BLaER1 treated with 17β-estradiol and CSF1 and Interleukin-3, amounts not matched to agents 10 nM and 100 nM (cell line): ENCODE data around the gene ASPRV1.
A peak's percentile ranks its signal among the peaks of the same experiment; 100 is the strongest.

Source experiments
- H3K27ac ChIP-seq, 11 experiments: shearing (Covaris generic); formaldehyde crosslinking; 2 replicates each; pipeline ENCODE4 v1.8.1; 2022
- H3K27me3 ChIP-seq, 11 experiments: shearing (Covaris generic); formaldehyde crosslinking; 2 replicates each; pipeline ENCODE4 v1.8.1; 2022
- H3K36me3 ChIP-seq, 11 experiments: shearing (Covaris generic); formaldehyde crosslinking; 2 replicates each; pipeline ENCODE4 v1.8.1; 2022
- H3K4me1 ChIP-seq, 10 experiments: shearing (Covaris generic); formaldehyde crosslinking; 2 replicates each; pipeline ENCODE4 v1.8.1; 2022
- H3K4me2 ChIP-seq, 11 experiments: shearing (Covaris generic); formaldehyde crosslinking; 2 replicates each; pipeline ENCODE4 v1.8.1; 2022
- H3K4me3 ChIP-seq, 10 experiments: shearing (Covaris generic); formaldehyde crosslinking; 2 replicates each; pipeline ENCODE4 v1.8.1; 2022
- H3K9ac ChIP-seq, 11 experiments: shearing (Covaris generic); formaldehyde crosslinking; 2 replicates each; pipeline ENCODE4 v1.8.1; 2022
- H3K9me3 ChIP-seq, 11 experiments: shearing (Covaris generic); formaldehyde crosslinking; replicated peaks in 1 of 11; 2 replicates each; pipeline ENCODE4 v1.8.1; 2022
- H4K20me1 ChIP-seq, 11 experiments: shearing (Covaris generic); formaldehyde crosslinking; 2 replicates each; pipeline ENCODE4 v1.8.1; 2022
- Cebpa-rat ChIP-seq, 11 experiments: shearing (Covaris generic); IDR thresholded peaks; 2 replicates each; pipeline ENCODE4 v1.8.1; 2022

The ASPRV1 gene

GRCh38 chr2:69948963-69949645 is 12.3 kb downstream of the ASPRV1 start:
- Histone ChIP-seq H3K27ac (peak overlapping the region in 3 of 11 experiments; percentile 30 to 90 (median 84); a peak in 5 of 22 replicates), H3K4me3 (no peak overlapping the region), H4K20me1 (no peaks in the 10 kb centered on the region), H3K9me3 (no peaks in the 10 kb centered on the region), H3K4me1 (peaks cover 21 to 74% (median 37%) of the 10 kb centered on the region in 10 experiments), H3K36me3 (peaks cover 0 to under 1% (median 0%) of the 10 kb centered on the region in 11 experiments; a peak in 1 of 22 replicates), H3K4me2 (peak overlapping the region in 2 of 11 experiments; percentile 76 to 84; a peak in 4 of 22 replicates), H3K9ac (no peak overlapping the region), H3K27me3 (no peaks in the 10 kb centered on the region)
- TF ChIP-seq Cebpa-rat (IDR thresholded peaks at IDR 0.05): no peak

GRCh38 chr2:69948032-69948962 is 13.1 kb downstream of the ASPRV1 start:
- H3K27me3 ChIP-seq: no peaks in the 10 kb centered on the region
- peaks cover 0 to 3% (median 0%) of the 10 kb centered on the region in 11 experiments; a peak in 2 of 22 replicates for H4K20me1 ChIP-seq
- H3K36me3 ChIP-seq: peaks cover 0 to 9% (median 4%) of the 10 kb centered on the region in 11 experiments; a peak in 11 of 22 replicates
- no peaks in the 10 kb centered on the region for H3K9me3 ChIP-seq
- peak overlapping the region in 3 of 11 experiments; percentile 21 to 31 (median 31); a peak in 2 of 22 replicates for H3K9ac ChIP-seq
- TF ChIP-seq Cebpa-rat (IDR thresholded peaks at IDR 0.05): no peak
- peak overlapping the region in 5 of 11 experiments; percentile 64 to 90 (median 83); a peak in 9 of 22 replicates for H3K27ac ChIP-seq
- peaks cover 21 to 76% (median 37%) of the 10 kb centered on the region in 10 experiments for H3K4me1 ChIP-seq
- H3K4me2 ChIP-seq: peak overlapping the region in 9 of 11 experiments; percentile 54 to 86 (median 76); a peak in 16 of 22 replicates
- H3K4me3 ChIP-seq: no peak overlapping the region

- Histone ChIP-seq H3K4me1 (peaks cover 21 to 76% (median 34%) of the 10 kb centered on the region in 10 experiments), H3K4me3 (no peak overlapping the region), H4K20me1 (peaks cover 0 to 11% (median 0%) of the 10 kb centered on the region in 11 experiments; a peak in 3 of 22 replicates), H3K27ac (peak overlapping the region in 10 of 11 experiments; percentile 23 to 90 (median 69); a peak in 17 of 22 replicates), H3K9me3 (no peaks in the 10 kb centered on the region), H3K27me3 (no peaks in the 10 kb centered on the region), H3K4me2 (peak overlapping the region; percentile 54 to 86 (median 74)), H3K9ac (peak overlapping the region in 2 of 11 experiments; percentile 64 to 71; a peak in 4 of 22 replicates), H3K36me3 (peaks cover 0 to 18% (median 10%) of the 10 kb centered on the region in 11 experiments; a peak in 12 of 22 replicates)
- TF ChIP-seq Cebpa-rat (IDR thresholded peaks at IDR 0.05): no peak
Observed at GRCh38 chr2:69947325-69947931, 14.0 kb downstream of the ASPRV1 start.

GRCh38 chr2:69946351-69947324 is 14.8 kb downstream of the ASPRV1 start:
- Histone ChIP-seq H3K36me3 (peaks cover 0 to 26% (median 10%) of the 10 kb centered on the region in 11 experiments; a peak in 12 of 22 replicates), H3K4me2 (peak overlapping the region; percentile 54 to 86 (median 74)), H3K9ac (peak overlapping the region in 10 of 11 experiments; percentile 8 to 71 (median 37); a peak in 14 of 22 replicates), H3K4me3 (no peak overlapping the region; a peak in 1 of 20 replicates), H3K27ac (peak overlapping the region; percentile 23 to 90 (median 65)), H3K9me3 (no peaks in the 10 kb centered on the region), H3K4me1 (peaks cover 21 to 77% (median 33%) of the 10 kb centered on the region in 10 experiments), H4K20me1 (peaks cover 0 to 19% (median 0%) of the 10 kb centered on the region in 11 experiments; a peak in 3 of 22 replicates), H3K27me3 (no peaks in the 10 kb centered on the region)
- TF ChIP-seq Cebpa-rat (IDR thresholded peaks at IDR 0.05): no peak

GRCh38 chr2:69945941-69946340 is 15.5 kb downstream of the ASPRV1 start:
- H3K27me3 ChIP-seq: no peaks in the 10 kb centered on the region
- H4K20me1 ChIP-seq: peaks cover 0 to 26% (median 0%) of the 10 kb centered on the region in 11 experiments; a peak in 4 of 22 replicates
- peak overlapping the region in 10 of 11 experiments; percentile 8 to 71 (median 37); a peak in 14 of 22 replicates for H3K9ac ChIP-seq
- peak overlapping the region; percentile 54 to 86 (median 74) for H3K4me2 ChIP-seq
- TF ChIP-seq Cebpa-rat (IDR thresholded peaks at IDR 0.05): no peak
- H3K27ac ChIP-seq: peak overlapping the region; percentile 23 to 90 (median 65)
- peaks cover 21 to 84% (median 33%) of the 10 kb centered on the region in 10 experiments for H3K4me1 ChIP-seq
- H3K36me3 ChIP-seq: peaks cover 0 to 33% (median 10%) of the 10 kb centered on the region in 11 experiments; a peak in 12 of 22 replicates
- no peak overlapping the region for H3K4me3 ChIP-seq
- H3K9me3 ChIP-seq: no peaks in the 10 kb centered on the region

- peak overlapping the region; percentile 23 to 90 (median 65) for H3K27ac ChIP-seq
Observed at GRCh38 chr2:69945441-69945840, 16.0 kb downstream of the ASPRV1 start.

GRCh38 chr2:69944756-69945155 is 16.7 kb downstream of the ASPRV1 start:
- Histone ChIP-seq H3K36me3 (peaks cover under 1 to 43% (median 10%) of the 10 kb centered on the region in 11 experiments; a peak in 14 of 22 replicates), H3K4me2 (peak overlapping the region in 4 of 11 experiments; percentile 76 to 86 (median 80); a peak in 7 of 22 replicates), H3K9ac (0 out of 22 replicates have a peak overlapping the region, but pooled peaks of 1 of the 11 experiments have one; percentile 71), H3K4me1 (peaks cover 21 to 95% (median 33%) of the 10 kb centered on the region in 10 experiments), H3K9me3 (no peaks in the 10 kb centered on the region), H3K4me3 (no peak overlapping the region), H4K20me1 (peaks cover 0 to 38% (median 0%) of the 10 kb centered on the region in 11 experiments; a peak in 6 of 22 replicates), H3K27ac (peak overlapping the region in 6 of 11 experiments; percentile 8 to 90 (median 80); a peak in 9 of 22 replicates), H3K27me3 (no peaks in the 10 kb centered on the region)
- no peak for TF ChIP-seq Cebpa-rat (IDR thresholded peaks at IDR 0.05)

More at GRCh38 chr2:69945441-69945840, 16.0 kb downstream of the ASPRV1 start:
- H3K36me3 ChIP-seq: peaks cover 0 to 37% (median 10%) of the 10 kb centered on the region in 11 experiments; a peak in 13 of 22 replicates
- H3K4me2 ChIP-seq: peak overlapping the region; percentile 54 to 86 (median 74); a peak in 17 of 22 replicates
- TF ChIP-seq Cebpa-rat (IDR thresholded peaks at IDR 0.05): no peak
- no peaks in the 10 kb centered on the region for H3K27me3 ChIP-seq
- peak overlapping the region in 6 of 11 experiments; percentile 17 to 71 (median 38); a peak in 8 of 22 replicates for H3K9ac ChIP-seq
- H3K4me3 ChIP-seq: no peak overlapping the region; a peak in 1 of 20 replicates
- peaks cover 21 to 89% (median 33%) of the 10 kb centered on the region in 10 experiments for H3K4me1 ChIP-seq
- H4K20me1 ChIP-seq: peaks cover 0 to 31% (median 0%) of the 10 kb centered on the region in 11 experiments; a peak in 4 of 22 replicates
- H3K9me3 ChIP-seq: no peaks in the 10 kb centered on the region
